NCI-H460 (cell line): ENCODE data around the gene GPS2. TPM values are rescaled to one million over a fixed set of nuclear protein-coding genes. Genes with fewer than 3 reads are reported as not detected.

ENCODE experiments used
- DNase-seq: peaks from one replicate; pipeline ENCODE4 v3.0.0-alpha.2; 2016; ENCODE audit warnings: low read depth; ENCODE audit errors: extremely low read depth
- small RNA-seq, 2 experiments: library from RNA; depleted of rRNA; stranded (forward); fragments of <200 nt; gene quantifications; one replicate each; pipeline ENCODE3, GENCODE V24; 2014
- total RNA-seq: library from RNA; depleted of rRNA; stranded (reverse); fragments of >200 nt; shearing (Covaris generic); gene quantifications from 2 replicates; pipeline ENCODE4 v1.2.3, GENCODE V29; 2014; rRNA removed

The GPS2 gene
- total RNA-seq, 1 experiment from 2014 or later = 64.2 TPM

DNA sequence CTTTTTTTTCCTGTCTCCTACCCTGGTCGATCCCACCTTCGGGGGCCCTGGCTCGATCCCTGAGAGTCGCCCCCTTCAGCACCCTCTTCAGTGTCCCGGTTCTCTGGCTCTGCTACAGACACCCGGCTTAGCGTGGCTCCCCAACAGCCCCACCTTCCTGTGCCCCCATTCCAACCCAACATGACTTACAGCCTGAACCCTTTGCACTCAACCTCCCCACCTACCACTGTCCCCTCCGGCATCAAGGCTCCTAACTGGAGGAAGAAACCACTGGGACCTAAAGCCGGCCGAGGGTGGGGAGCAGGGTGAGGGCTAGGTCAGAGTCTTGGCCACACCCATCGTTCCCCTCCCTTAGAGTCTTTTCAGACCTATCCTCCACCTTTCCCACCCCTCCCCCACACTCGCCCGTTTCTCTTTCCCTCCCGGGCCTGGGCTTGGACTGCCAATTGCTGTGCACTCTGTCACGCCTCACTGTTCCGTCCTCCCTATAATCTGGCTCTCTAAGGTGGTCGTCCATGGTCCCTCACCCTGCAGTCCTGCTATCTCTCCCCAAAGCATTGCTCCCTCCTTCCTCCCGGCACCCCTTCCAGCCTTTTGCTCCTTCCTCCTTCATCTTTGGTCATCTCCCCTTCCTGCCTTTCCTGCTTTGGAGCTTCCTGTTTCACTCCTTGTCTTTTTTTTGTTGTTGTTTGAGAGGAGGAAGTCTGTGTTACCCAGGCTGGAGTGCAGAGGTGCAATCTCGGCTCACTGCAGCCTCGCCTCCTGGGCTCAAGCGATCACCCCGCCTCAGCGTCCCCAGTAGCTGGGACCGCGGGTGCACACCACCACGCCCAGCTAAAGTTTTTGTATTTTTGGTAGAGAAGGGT is 52.0 kb downstream of the GPS2 start:
- no peak for DNase-seq

Small RNA genes lying within 50 kb of the gene (small RNA-seq; reads per million reads assigned to genes)
- gene AC026954.2 (0 reads per million in 2 experiments), gene RF00019 (0 reads per million in 2 experiments)

Other genes starting within 250 kb of the GPS2 start
- not detected in 2 replicates for gene CLEC10A, start 235.1 kb downstream of the GPS2 start, total RNA-seq
- not detected in 2 replicates for gene ASGR2, start 200.5 kb downstream of the GPS2 start, total RNA-seq
- gene ASGR1, start 136.0 kb downstream of the GPS2 start, total RNA-seq = 0.22 TPM in 1 of 2 replicates, not detected in the other
- 3.6 and 3.7 TPM in 2 replicates for gene DLG4, start 95.5 kb downstream of the GPS2 start, total RNA-seq
- gene ACADVL, start 95.4 kb downstream of the GPS2 start, total RNA-seq = 249 and 250 TPM in 2 replicates
- 49.5 and 54.9 TPM in 2 replicates for gene DVL2, start 80.8 kb downstream of the GPS2 start, total RNA-seq
- 32.5 and 38.8 TPM in 2 replicates for gene PHF23, start 75.9 kb downstream of the GPS2 start, total RNA-seq
- 150 and 175 TPM in 2 replicates for gene GABARAP, start 72.9 kb downstream of the GPS2 start, total RNA-seq
- gene CTDNEP1, start 63.6 kb downstream of the GPS2 start, total RNA-seq = 46.9 and 48.4 TPM in 2 replicates
- 60.6 and 61.4 TPM in 2 replicates for gene ELP5, start 63.1 kb downstream of the GPS2 start, total RNA-seq
- 12.6 and 13.2 TPM in 2 replicates for gene CLDN7, start 52.9 kb downstream of the GPS2 start, total RNA-seq
- gene SLC2A4, start 33.6 kb downstream of the GPS2 start, total RNA-seq = not detected in 2 replicates
- 0.06 and 0.15 TPM in 2 replicates for gene YBX2, start 20.7 kb downstream of the GPS2 start, total RNA-seq
- gene EIF5A, start 7.7 kb downstream of the GPS2 start, total RNA-seq = 659 and 733 TPM in 2 replicates
- 15.0 and 22.7 TPM in 2 replicates for gene NEURL4, start 14.0 kb upstream of the GPS2 start, total RNA-seq
- 0.02 TPM in 1 of 2 replicates, not detected in the other for gene ACAP1, start 21.2 kb upstream of the GPS2 start, total RNA-seq
- 5.0 and 6.0 TPM in 2 replicates for gene KCTD11, start 36.8 kb upstream of the GPS2 start, total RNA-seq
- not detected in 2 replicates for gene TMEM95, start 39.8 kb upstream of the GPS2 start, total RNA-seq
- 3.5 and 3.9 TPM in 2 replicates for gene TNK1, start 65.7 kb upstream of the GPS2 start, total RNA-seq
- gene PLSCR3, start 79.2 kb upstream of the GPS2 start, total RNA-seq = 31.3 and 32.4 TPM in 2 replicates
- 107 and 202 TPM in 2 replicates for gene TMEM256, start 88.7 kb upstream of the GPS2 start, total RNA-seq
- 5.5 and 6.2 TPM in 2 replicates for gene NLGN2, start 92.5 kb upstream of the GPS2 start, total RNA-seq
- not detected in 2 replicates for gene SPEM1, start 105.0 kb upstream of the GPS2 start, total RNA-seq
- gene SPEM2, start 110.3 kb upstream of the GPS2 start, total RNA-seq = not detected in 2 replicates
- gene SPEM3, start 113.5 kb upstream of the GPS2 start, total RNA-seq = not detected in 2 replicates
- 6.3 and 7.9 TPM in 2 replicates for gene TMEM102, start 120.1 kb upstream of the GPS2 start, total RNA-seq
- 1.2 TPM in 2 replicates for gene FGF11, start 124.2 kb upstream of the GPS2 start, total RNA-seq
- gene CHRNB1, start 129.7 kb upstream of the GPS2 start, total RNA-seq = 3.6 and 3.8 TPM in 2 replicates
- gene ZBTB4, start 164.3 kb upstream of the GPS2 start, total RNA-seq = 14.7 and 15.3 TPM in 2 replicates
- not detected in 2 replicates for gene SLC35G6, start 166.1 kb upstream of the GPS2 start, total RNA-seq
- gene POLR2A, start 169.0 kb upstream of the GPS2 start, total RNA-seq = 27.1 and 35.3 TPM in 2 replicates
- gene TNFSF12, start 233.7 kb upstream of the GPS2 start, total RNA-seq = 6.9 and 8.1 TPM in 2 replicates
- 0.63 and 1.4 TPM in 2 replicates for gene TNFSF13, start 243.4 kb upstream of the GPS2 start, total RNA-seq
- gene SENP3, start 246.6 kb upstream of the GPS2 start, total RNA-seq = 92.2 and 102 TPM in 2 replicates